Measurements from ENCODE around the gene KCNAB1. TPM values are rescaled to one million over a fixed set of nuclear protein-coding genes. Genes with fewer than 3 reads are reported as not detected.

Gene KCNAB1
- total RNA-seq, 1 experiment from 2014 or later, result not detected

DNA sequence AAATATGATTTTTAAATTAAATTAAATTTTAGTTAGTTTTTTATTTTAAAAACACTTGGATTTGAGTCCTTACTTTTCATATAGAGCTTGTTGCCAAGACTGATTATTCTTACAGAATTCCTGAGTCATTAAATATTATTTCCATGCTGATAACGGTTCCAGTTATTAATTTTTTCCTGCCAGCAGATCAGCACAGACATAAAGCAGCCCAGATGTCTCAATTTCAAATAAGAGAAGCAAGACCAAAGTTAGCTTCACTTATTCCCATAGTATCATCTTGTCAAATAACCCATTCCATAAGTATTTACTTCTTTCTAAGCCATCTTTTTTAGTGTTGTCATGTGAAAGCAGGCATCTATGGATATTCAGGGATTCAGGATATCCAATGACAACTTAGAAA is 359.2 kb downstream of the KCNAB1 start:
- Histone ChIP-seq H3K9ac (ENCODE audit: low read length) (no peak overlapping the region), H3K27me3 (ENCODE audit: low read length) (peaks cover 13% of the 10 kb centered on the region; the same call in 1 of the 2 replicates), H3K9me2 (replicated peaks; ENCODE audit: low read length) (no peaks in the 10 kb centered on the region), H3F3A (ENCODE audit: low read length, unreplicated experiment) (peaks cover 6% of the 10 kb centered on the region), H3K4me3 (ENCODE audit: low read length) (no peak overlapping the region), H3K79me2 (ENCODE audit: low read length) (no peaks in the 10 kb centered on the region), H2AFZ (ENCODE audit: low read length) (no peak overlapping the region), H4K20me1 (ENCODE audit: low read length) (no peaks in the 10 kb centered on the region), H3K4me1 (ENCODE audit: insufficient read depth, low read length) (peaks cover 17% of the 10 kb centered on the region), H3K27ac (ENCODE audit: low read length) (no peak overlapping the region), H3K4me2 (ENCODE audit: low read length) (no peak overlapping the region), H3K9me3 (ENCODE audit: low read length) (no peaks in the 10 kb centered on the region), H3K36me3 (ENCODE audit: low read depth, low read length) (no peaks in the 10 kb centered on the region)
- BruUV-seq (replicated peaks), result no TSS peak
- ChIA-PET CTCF (no interaction called here), POLR2A (ENCODE audit: unreplicated experiment) (no interaction called here)
- intact Hi-C loops (cut with micrococcal nuclease), result no loop called here
- TF ChIP-seq EZH2phosphoT487 (IDR thresholded peaks at IDR 0.05; ENCODE audit: borderline replicate concordance, low read length), result no peak
- no peak for TF ChIP-seq EZH2 (IDR thresholded peaks at IDR 0.05; ENCODE audit: low read length, unreplicated experiment)
- DNase-seq (no peak), ATAC-seq (no peak)

DNA sequence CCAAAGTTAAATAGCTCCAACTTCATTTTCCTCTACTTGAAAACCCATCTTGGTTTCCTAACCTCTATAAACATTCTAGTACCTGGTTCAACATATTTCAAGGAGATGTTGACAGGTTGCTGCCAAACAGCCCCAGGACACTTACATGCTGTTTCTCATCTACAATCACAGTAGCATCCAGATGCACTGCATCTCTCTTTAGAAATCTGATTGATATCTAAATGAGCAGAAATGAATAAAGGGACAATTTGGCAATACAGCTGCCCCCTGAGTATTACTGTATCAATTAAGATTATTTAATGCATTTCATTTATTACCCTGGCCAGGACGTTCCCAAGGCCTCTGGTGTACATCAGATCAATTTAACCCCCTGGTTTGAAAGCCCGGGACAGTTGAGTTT is 360.6 kb downstream of the KCNAB1 start:
- intact Hi-C loops (cut with micrococcal nuclease), result no loop called here
- no peak overlapping the region for H3K27ac ChIP-seq (ENCODE audit: low read length)
- H3K27me3 ChIP-seq (ENCODE audit: low read length), result peaks cover 13% of the 10 kb centered on the region; the same call in 1 of the 2 replicates
- BruUV-seq (replicated peaks), result no TSS peak
- no peaks in the 10 kb centered on the region for H4K20me1 ChIP-seq (ENCODE audit: low read length)
- peaks cover 6% of the 10 kb centered on the region for H3F3A ChIP-seq (ENCODE audit: low read length, unreplicated experiment)
- no peaks in the 10 kb centered on the region for H3K9me3 ChIP-seq (ENCODE audit: low read length)
- DNase-seq (no peak), ATAC-seq (no peak)
- H2AFZ ChIP-seq (ENCODE audit: low read length), result no peak overlapping the region
- ChIA-PET CTCF (no interaction called here), POLR2A (ENCODE audit: unreplicated experiment) (no interaction called here)
- no peaks in the 10 kb centered on the region for H3K36me3 ChIP-seq (ENCODE audit: low read depth, low read length)
- no peak overlapping the region for H3K4me2 ChIP-seq (ENCODE audit: low read length)
- H3K9me2 ChIP-seq (replicated peaks; ENCODE audit: low read length), result no peaks in the 10 kb centered on the region
- no peak overlapping the region for H3K4me3 ChIP-seq (ENCODE audit: low read length)
- H3K4me1 ChIP-seq (ENCODE audit: insufficient read depth, low read length), result peaks cover 24% of the 10 kb centered on the region
- no peak overlapping the region for H3K9ac ChIP-seq (ENCODE audit: low read length)
- TF ChIP-seq EZH2 (IDR thresholded peaks at IDR 0.05; ENCODE audit: low read length, unreplicated experiment) (no peak), EZH2phosphoT487 (IDR thresholded peaks at IDR 0.05; ENCODE audit: borderline replicate concordance, low read length) (no peak)
- TF ChIP-seq, protein P1, sequence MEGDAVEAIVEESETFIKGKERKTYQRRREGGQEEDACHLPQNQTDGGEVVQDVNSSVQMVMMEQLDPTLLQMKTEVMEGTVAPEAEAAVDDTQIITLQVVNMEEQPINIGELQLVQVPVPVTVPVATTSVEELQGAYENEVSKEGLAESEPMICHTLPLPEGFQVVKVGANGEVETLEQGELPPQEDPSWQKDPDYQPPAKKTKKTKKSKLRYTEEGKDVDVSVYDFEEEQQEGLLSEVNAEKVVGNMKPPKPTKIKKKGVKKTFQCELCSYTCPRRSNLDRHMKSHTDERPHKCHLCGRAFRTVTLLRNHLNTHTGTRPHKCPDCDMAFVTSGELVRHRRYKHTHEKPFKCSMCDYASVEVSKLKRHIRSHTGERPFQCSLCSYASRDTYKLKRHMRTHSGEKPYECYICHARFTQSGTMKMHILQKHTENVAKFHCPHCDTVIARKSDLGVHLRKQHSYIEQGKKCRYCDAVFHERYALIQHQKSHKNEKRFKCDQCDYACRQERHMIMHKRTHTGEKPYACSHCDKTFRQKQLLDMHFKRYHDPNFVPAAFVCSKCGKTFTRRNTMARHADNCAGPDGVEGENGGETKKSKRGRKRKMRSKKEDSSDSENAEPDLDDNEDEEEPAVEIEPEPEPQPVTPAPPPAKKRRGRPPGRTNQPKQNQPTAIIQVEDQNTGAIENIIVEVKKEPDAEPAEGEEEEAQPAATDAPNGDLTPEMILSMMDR (conservative IDR thresholded peaks at IDR 0.05; ENCODE audit: low read depth, low read length), result no peak
- H3K79me2 ChIP-seq (ENCODE audit: low read length), result no peaks in the 10 kb centered on the region

DNA sequence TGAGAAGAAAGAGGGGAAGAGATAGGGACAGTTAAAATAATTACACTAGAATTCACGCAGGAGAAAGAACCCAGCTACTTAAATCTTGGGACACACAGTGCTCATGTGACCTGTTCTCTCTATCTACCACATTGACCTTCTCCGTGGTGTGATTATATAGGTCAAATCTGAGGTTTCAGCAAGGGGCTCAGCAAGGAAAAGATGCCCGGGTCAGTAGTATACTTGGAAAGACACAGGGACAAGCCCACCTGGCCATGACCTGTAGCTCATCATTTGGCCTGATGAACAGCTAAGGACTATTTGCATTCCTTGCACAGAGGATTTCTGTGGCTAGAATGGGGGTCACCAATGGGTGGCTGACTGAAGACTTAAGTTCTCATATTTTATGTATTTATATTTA is 362.6 kb downstream of the KCNAB1 start:
- ChIA-PET CTCF (interaction anchor here (1.4 kb wide), 1 partner anchor 26 kb away, joined by 3 read pairs; no protein-coding TSS in a partner anchor), POLR2A (ENCODE audit: unreplicated experiment) (interaction anchor here (0.7 kb wide), 1 partner anchor 1230 kb away, joined by 4 read pairs; no protein-coding TSS in a partner anchor)
- Histone ChIP-seq H3K9me3 (ENCODE audit: low read length) (no peaks in the 10 kb centered on the region), H3K9me2 (replicated peaks; ENCODE audit: low read length) (no peaks in the 10 kb centered on the region), H2AFZ (ENCODE audit: low read length) (no peak overlapping the region), H3K9ac (ENCODE audit: low read length) (no peak overlapping the region), H4K20me1 (ENCODE audit: low read length) (no peaks in the 10 kb centered on the region), H3K4me2 (ENCODE audit: low read length) (no peak overlapping the region), H3K79me2 (ENCODE audit: low read length) (no peaks in the 10 kb centered on the region), H3K4me3 (ENCODE audit: low read length) (no peak overlapping the region), H3K27ac (ENCODE audit: low read length) (no peak overlapping the region), H3F3A (ENCODE audit: low read length, unreplicated experiment) (peaks cover 6% of the 10 kb centered on the region), H3K36me3 (ENCODE audit: low read depth, low read length) (no peaks in the 10 kb centered on the region), H3K4me1 (ENCODE audit: insufficient read depth, low read length) (peaks cover 24% of the 10 kb centered on the region), H3K27me3 (ENCODE audit: low read length) (peaks cover 8% of the 10 kb centered on the region; the same call in 1 of the 2 replicates)
- TF ChIP-seq EZH2phosphoT487 (IDR thresholded peaks at IDR 0.05; ENCODE audit: borderline replicate concordance, low read length) (no peak), EZH2 (IDR thresholded peaks at IDR 0.05; ENCODE audit: low read length, unreplicated experiment) (no peak)
- TF ChIP-seq, protein P1 (conservative IDR thresholded peaks at IDR 0.05; ENCODE audit: low read depth, low read length), result no peak
- intact Hi-C loops (cut with micrococcal nuclease), result no loop called here
- ATAC-seq, result no peak
- no TSS peak for BruUV-seq (replicated peaks)
- no peak for DNase-seq

Data from PC-3 (cell line).